GDM1 (cell line): Measurements from ENCODE around the gene TSPAN11.
"Not testable (repeated sequence)": the region's sequence is repeated elsewhere in the genome, so short reads cannot be mapped to it uniquely, and the experiment has no call there.

Source experiments
- DNase-seq: peaks from one replicate; lab custom pipeline; 2025; lab: John Stamatoyannopoulos, UW

TSPAN11 gene

DNA sequence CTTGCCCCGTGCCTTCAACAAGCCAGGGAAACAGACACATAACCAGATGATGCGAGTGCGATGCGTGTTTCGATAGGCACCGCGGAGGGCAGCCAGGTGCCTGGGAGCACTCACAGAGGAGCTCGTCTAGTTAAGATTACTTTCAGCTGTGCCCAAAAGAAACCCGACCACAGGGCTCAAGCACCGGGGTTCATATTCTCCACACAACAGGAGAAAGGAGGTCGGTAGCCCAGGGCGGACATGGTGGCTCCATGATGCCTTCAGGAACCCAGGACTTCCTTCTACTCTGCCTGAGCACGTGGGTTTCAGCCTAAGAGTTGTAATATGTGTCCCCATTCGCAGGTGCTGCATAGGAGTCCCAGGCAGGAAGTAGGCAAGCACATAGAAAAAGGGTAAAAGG is 93.4 kb downstream of the TSPAN11 start:
- DNase-seq, result no peak

DNA sequence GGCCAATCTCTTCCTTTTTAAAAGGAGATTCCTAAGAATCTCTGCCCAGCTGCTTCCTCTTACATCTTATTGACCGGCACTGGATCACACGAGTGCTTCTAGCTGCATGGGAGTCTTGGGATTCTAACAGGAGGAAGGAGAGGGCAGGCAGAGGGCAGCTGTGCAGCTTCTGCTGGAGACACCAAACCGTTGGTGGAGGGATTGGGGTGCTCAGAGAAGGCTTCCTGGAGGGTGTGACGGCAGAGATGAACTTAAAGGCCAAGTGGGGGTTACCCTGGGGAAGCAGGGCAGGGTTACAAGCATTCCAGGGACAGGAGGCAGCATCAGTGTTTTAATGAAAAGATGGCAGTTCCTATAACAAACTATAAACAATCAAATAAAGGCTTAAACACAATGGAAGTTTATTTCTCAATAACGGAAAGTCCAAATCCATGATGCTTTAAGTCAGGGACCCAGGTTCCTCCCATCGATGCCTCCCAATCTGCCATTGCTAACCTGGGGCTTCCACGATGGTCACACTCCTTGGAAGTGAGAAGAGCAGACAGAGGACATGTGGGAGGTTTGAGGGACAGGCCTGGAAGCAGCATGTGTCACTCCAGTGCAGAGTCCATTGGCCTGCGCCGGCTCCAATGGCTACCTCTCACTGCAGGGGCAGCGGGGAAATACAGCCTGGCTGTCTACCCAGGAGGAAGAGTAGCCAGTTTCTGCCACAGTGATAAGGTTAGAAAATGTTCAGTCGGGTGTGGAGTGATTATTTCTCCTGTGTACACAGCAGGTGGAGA is 94.0 kb downstream of the TSPAN11 start:
- DNase-seq, result no peak

DNA sequence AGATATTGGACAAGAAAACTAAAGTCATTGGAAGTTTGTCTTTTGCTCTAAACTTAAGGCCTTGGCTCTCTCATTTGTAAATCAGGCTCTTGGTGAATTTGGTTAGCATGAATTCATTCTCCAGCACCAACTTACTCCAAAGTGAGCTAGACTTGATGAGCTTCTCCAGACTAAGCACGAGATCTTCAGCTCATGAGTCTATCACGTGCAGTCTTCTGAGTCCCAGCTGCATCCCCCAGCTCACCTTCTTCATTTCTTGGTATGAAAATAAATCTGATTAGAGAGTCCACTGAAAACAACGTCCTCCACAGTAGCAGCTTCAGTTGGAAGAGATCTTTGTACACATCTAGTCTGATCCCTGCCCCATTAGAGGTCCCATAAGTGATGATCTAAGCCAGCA is 94.6 kb downstream of the TSPAN11 start:
- no peak for DNase-seq

DNA sequence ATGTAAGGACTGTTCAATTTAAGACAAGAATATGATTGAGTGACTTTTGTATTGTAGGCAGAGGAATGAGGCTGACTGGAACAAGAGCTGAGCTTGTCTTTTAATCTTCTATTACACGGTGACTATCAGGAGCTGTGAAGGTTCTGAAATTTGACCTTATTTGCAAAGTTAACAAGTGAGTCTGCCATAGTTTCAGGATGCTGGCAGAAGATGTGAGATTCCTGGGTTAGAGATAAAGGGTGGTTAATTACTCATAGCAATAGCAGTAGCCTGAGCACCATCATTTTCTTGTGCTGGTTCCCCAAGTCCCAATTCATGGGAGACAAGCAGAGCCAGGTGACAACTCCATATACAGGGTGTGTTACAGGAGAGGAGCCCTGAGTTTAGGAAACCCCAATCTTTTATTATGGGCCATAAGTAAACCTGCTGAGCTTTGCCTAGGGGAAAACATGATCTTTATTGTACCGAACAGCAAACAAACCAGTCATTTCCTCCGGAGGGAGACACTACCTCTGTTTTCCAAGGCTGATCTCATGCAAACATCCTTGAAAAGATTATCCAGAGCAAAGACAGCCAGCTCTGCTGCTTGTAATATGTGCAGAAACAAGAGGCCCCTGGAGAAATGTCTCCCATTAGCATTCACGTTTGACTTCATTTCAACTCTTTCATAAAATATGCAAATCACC is 95.4 kb downstream of the TSPAN11 start:
- no peak for DNase-seq

- DNase-seq, result no peak
Observed at GRCh38 chr12:31023271-31023724, 96.8 kb downstream of the TSPAN11 start.

- no peak for DNase-seq
Observed at GRCh38 chr12:31026202-31026601, 99.7 kb downstream of the TSPAN11 start.

DNA sequence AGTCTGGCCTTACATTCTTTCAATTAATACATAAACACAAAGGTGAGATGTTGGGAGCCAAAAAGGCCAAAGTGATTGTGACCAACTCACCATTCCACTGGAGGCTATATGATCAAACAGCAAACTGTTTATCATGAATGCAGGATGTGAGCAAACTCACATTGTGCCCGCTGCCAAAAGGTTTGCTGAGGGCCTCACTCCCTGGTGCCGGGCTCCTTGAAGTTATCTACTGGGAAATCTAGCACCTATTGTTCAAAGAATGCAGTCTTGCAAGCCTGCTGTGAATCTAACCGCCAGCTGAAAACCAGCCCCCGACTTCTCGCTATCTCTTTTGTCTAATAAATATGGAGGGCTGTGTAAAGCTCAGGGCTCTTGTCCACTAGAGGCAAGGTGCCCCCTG is 100.5 kb downstream of the TSPAN11 start:
- not testable (repeated sequence) for DNase-seq

GRCh38 chr12:31029468-31029867 is 102.9 kb downstream of the TSPAN11 start:
- no peak for DNase-seq

GRCh38 chr12:31029916-31030562 is 103.5 kb downstream of the TSPAN11 start:
- peak; percentile 33 for DNase-seq

- no peak for DNase-seq
Observed at GRCh38 chr12:31031951-31032335, 105.4 kb downstream of the TSPAN11 start.

- no peak for DNase-seq
Observed at GRCh38 chr12:31033146-31033545, 106.6 kb downstream of the TSPAN11 start.

GRCh38 chr12:31033681-31034080 is 107.1 kb downstream of the TSPAN11 start:
- DNase-seq, result no peak

DNA sequence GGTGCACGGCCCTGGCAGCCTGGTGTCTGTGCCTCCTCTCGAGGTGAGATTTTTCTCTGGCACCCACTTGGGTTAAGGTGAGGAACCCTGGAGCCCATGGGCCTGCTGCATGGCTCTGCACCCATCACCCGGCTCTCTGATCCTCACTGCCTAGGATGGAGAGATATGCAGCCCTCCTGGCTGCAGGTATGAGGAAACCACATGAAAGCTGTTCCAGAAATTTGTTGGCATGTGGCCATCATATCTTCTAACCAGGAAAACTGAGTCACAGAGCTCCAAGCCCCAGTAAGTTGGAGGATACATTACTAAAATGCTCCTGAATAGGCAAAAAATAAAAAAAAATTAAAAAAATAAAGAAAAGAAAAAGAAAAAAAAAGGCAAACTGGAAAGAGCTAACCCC is 107.8 kb downstream of the TSPAN11 start:
- no peak for DNase-seq

DNA sequence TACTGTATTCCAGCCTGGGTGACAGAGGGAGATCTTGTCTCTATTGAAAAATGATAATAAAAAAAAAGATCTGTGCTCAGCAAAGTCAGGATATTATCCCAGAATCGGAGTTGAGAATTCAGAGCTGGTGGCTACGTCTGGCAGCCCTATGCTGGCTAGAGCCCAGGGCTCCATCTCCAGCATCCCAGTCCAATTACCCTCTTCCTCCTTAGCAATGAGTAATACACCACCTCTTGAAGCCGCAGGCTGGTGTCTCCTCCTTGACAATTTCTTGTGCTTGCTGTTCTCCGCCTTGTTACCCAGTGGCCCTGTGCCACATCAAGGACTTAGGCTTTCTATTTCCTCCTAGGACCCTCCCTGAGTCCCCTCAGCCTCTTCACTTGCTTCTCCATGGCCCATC is 108.7 kb downstream of the TSPAN11 start:
- no peak for DNase-seq

DNA sequence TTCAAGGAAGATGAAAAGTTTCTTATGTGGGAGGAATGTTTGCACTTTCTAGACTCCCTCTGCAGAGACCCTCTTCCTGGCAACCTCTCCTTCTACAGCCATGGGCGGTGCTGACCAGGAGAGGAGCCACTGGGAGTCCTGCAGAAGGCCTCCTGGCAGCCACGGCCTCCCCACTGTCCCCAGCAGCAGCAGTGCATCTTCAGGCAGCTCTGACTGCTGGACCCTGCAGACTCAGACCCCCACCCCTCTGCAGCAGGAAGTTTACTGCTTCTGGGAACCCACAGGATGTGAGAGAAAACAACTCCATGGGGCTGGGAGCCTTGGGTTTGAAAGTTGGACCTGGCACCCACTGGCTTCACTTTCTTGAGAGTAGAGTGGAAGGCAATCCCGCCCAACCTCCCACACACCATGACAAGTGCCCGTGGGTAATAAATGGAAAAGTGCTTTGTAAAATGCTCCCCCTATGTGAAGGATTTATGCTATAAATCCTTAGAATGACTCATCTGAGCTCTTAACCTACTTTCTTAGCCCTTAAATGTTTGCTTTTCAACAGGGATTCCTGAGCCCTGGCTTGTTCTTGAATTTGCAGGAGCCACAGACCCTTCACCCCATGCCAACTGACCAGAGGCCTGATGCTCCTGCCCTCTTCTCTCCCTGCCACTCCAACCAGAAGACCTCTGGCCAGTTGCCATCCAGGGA is 109.6 kb downstream of the TSPAN11 start:
- DNase-seq, result no peak

GRCh38 chr12:31037028-31037427 is 110.5 kb downstream of the TSPAN11 start:
- no peak for DNase-seq

- DNase-seq, result no peak
Observed at GRCh38 chr12:31037931-31038330, 111.4 kb downstream of the TSPAN11 start.

GRCh38 chr12:31041033-31041564 is 114.6 kb downstream of the TSPAN11 start:
- DNase-seq, result no peak
